Measurements from ENCODE around the gene SYT7.
"Not testable (repeated sequence)": the region's sequence is repeated elsewhere in the genome, so short reads cannot be mapped to it uniquely, and the experiment has no call there.

DNA sequence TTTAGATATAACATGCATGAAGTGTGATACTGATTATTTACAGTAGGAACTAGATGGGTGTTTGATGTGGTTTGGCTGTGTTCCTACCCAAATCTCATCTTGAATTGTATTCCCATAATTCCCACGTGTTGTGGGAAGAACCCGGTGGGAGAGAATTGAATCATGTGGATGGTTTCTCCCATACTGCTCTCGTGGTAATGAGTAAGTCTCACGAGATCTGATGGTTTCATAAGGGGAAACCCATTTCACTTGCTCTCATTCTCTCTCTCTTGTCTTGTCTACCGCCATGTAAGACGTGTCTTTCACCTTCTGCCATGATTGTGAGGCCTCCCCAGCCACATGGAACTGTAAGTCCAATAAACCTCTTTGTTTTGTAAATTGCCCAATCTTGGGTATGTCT is 33.9 kb upstream of the SYT7 start:
- TF ChIP-seq EZH2 (IDR thresholded peaks at IDR 0.05; ENCODE audit: borderline replicate concordance, low read depth, low read length, severe bottlenecking) = not testable (repeated sequence)
- TF ChIP-seq, protein P1, sequence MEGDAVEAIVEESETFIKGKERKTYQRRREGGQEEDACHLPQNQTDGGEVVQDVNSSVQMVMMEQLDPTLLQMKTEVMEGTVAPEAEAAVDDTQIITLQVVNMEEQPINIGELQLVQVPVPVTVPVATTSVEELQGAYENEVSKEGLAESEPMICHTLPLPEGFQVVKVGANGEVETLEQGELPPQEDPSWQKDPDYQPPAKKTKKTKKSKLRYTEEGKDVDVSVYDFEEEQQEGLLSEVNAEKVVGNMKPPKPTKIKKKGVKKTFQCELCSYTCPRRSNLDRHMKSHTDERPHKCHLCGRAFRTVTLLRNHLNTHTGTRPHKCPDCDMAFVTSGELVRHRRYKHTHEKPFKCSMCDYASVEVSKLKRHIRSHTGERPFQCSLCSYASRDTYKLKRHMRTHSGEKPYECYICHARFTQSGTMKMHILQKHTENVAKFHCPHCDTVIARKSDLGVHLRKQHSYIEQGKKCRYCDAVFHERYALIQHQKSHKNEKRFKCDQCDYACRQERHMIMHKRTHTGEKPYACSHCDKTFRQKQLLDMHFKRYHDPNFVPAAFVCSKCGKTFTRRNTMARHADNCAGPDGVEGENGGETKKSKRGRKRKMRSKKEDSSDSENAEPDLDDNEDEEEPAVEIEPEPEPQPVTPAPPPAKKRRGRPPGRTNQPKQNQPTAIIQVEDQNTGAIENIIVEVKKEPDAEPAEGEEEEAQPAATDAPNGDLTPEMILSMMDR (IDR thresholded peaks at IDR 0.05; ENCODE audit: borderline replicate concordance, extremely low read depth, low read length, poor library complexity, severe bottlenecking) = not testable (repeated sequence)

Data from DND-41 (cell line).